Left renal pelvis (tissue), 4 donors: ENCODE results near the gene KATNAL1. TPM values are rescaled to one million over a fixed set of nuclear protein-coding genes. Genes with fewer than 3 reads are reported as not detected.
"Not testable (repeated sequence)": the region's sequence is repeated elsewhere in the genome, so short reads cannot be mapped to it uniquely, and the experiment has no call there.

Experiments used
- DNase-seq, 4 donors: peaks; one replicate each; pipeline ENCODE4 v3.0.0-alpha.2; 2013; ENCODE audit warnings: low read depth in 4 of 4, low spot score in 3 of 4
- polyA plus RNA-seq, 4 donors: library from polyadenylated mRNA; unstranded; fragments of 120-200 nt; gene quantifications; one replicate each; pipeline ENCODE4 v1.2.1, GENCODE V29; 2013; ENCODE audit not compliant: insufficient read length in 4 of 4

Gene KATNAL1
- polyA plus RNA-seq, 4 donors = 11.9 to 21.3 (median 13.6) TPM

- DNase-seq = no peak
Measured at GRCh38 chr13:30295116-30295515, 12.2 kb downstream of the KATNAL1 start.

GRCh38 chr13:30294004-30294403, 13.3 kb downstream of the KATNAL1 start:
- DNase-seq = no peak

- DNase-seq = no peak
Measured at GRCh38 chr13:30292325-30292724, 15.0 kb downstream of the KATNAL1 start.

GRCh38 chr13:30290812-30291436, 16.4 kb downstream of the KATNAL1 start:
- DNase-seq = no peak

- DNase-seq = no peak
Measured at GRCh38 chr13:30289533-30289932, 17.8 kb downstream of the KATNAL1 start.

GRCh38 chr13:30286059-30286458, 21.3 kb downstream of the KATNAL1 start:
- DNase-seq = not testable (repeated sequence)

GRCh38 chr13:30276178-30276577, 31.2 kb downstream of the KATNAL1 start:
- no peak for DNase-seq

- no peak for DNase-seq
Measured at GRCh38 chr13:30274083-30274482, 33.3 kb downstream of the KATNAL1 start.

GRCh38 chr13:30270035-30270434, 37.3 kb downstream of the KATNAL1 start:
- DNase-seq = not testable (repeated sequence)

GRCh38 chr13:30268673-30269072, 38.7 kb downstream of the KATNAL1 start:
- no peak for DNase-seq

GRCh38 chr13:30266756-30267155, 40.6 kb downstream of the KATNAL1 start:
- no peak for DNase-seq

GRCh38 chr13:30259149-30259733, 48.1 kb downstream of the KATNAL1 start:
- not testable (repeated sequence) for DNase-seq

- DNase-seq = peak; percentile 5 to 30 (median 11)
Measured at GRCh38 chr13:30257468-30258099, 49.8 kb downstream of the KATNAL1 start.

- DNase-seq = no peak
Measured at GRCh38 chr13:30256713-30257467, 50.5 kb downstream of the KATNAL1 start.

- DNase-seq = no peak
Measured at GRCh38 chr13:30255696-30256095, 51.7 kb downstream of the KATNAL1 start.

GRCh38 chr13:30253830-30254229, 53.5 kb downstream of the KATNAL1 start:
- DNase-seq = no peak

GRCh38 chr13:30247406-30247805, 59.9 kb downstream of the KATNAL1 start:
- no peak for DNase-seq

GRCh38 chr13:30241532-30241931, 65.8 kb downstream of the KATNAL1 start:
- DNase-seq = no peak

GRCh38 chr13:30240608-30241007, 66.7 kb downstream of the KATNAL1 start:
- DNase-seq = no peak

- DNase-seq = no peak
Measured at GRCh38 chr13:30235216-30235615, 72.1 kb downstream of the KATNAL1 start.

- no peak for DNase-seq
Measured at GRCh38 chr13:30234619-30235162, 72.7 kb downstream of the KATNAL1 start.
